Measurements from ENCODE around the gene MRPL39.
A peak's percentile ranks its signal among the peaks of the same experiment; 100 is the strongest.

MRPL39 gene

DNA sequence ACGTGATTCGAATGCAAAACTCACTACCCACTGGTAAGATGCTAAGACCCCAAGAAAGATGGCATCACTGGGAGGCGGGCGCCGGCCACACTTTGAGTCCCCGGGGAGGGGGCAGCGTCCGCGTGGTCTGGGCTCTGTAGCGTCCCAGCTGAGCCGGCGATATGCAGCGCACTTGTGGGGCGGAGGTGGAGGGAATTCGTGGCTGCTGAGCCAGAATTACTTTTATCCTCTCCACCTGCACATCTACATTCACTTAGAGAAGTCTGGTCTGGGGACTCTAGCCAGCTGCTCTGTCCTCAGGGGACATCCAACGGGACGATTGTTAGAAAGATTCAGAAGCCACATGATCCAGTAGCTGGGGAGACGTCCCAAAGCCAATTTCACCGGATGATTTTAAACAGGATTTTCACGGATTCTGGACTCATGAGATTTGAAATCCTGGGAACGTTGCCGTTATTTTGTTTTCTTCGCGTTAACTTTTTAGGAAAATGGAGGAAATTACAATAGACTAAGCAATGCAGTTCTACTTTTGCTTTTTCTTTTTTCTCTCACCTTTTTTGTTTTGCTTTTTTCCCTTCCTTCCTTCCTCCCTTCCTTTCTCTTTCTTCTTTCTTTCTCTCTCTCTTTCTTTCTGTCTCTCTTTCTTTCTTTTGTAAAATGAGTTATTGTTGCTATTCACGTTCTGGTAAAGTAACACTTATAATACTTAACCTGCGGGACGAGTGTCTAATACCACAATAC is 33.1 kb upstream of the MRPL39 start:
- TF ChIP-seq, protein P1, sequence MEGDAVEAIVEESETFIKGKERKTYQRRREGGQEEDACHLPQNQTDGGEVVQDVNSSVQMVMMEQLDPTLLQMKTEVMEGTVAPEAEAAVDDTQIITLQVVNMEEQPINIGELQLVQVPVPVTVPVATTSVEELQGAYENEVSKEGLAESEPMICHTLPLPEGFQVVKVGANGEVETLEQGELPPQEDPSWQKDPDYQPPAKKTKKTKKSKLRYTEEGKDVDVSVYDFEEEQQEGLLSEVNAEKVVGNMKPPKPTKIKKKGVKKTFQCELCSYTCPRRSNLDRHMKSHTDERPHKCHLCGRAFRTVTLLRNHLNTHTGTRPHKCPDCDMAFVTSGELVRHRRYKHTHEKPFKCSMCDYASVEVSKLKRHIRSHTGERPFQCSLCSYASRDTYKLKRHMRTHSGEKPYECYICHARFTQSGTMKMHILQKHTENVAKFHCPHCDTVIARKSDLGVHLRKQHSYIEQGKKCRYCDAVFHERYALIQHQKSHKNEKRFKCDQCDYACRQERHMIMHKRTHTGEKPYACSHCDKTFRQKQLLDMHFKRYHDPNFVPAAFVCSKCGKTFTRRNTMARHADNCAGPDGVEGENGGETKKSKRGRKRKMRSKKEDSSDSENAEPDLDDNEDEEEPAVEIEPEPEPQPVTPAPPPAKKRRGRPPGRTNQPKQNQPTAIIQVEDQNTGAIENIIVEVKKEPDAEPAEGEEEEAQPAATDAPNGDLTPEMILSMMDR (IDR thresholded peaks at IDR 0.05; ENCODE audit: insufficient read depth, missing control alignments), result no peak
- FAIRE-seq (no peak), DNase-seq (ENCODE audit: insufficient read length, low spot score) (no peak)

DNA sequence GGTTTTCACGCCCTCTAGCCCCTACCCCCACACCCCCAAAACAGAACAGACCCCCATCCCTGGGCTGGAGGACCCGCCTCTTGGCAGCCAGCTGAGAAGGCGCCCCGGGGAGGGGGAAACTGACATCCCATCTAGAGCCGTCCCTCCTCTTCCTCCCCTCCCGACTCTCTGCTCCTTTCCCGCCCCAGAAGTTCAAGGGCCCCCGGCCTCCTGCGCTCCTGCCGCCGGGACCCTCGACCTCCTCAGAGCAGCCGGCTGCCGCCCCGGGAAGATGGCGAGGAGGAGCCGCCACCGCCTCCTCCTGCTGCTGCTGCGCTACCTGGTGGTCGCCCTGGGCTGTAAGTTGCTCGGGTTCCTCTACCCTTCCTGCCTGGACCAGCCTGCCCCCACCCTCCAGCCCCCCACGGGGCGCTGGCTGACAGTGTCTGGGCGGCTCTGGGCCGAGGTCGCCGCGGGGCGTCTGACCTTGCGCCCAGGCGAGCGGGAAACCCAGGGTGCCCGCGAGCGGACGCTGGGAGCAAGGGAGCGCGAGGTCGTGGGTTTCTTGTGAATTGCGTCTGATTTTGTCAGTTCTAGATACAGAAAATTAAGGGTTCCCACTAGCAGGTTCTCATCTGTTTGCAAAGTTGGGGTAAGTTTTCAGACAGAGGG is 32.4 kb upstream of the MRPL39 start:
- TF ChIP-seq, protein P1 (IDR thresholded peaks at IDR 0.05; ENCODE audit: insufficient read depth, missing control alignments), result peak; percentile 16
- FAIRE-seq (no peak), DNase-seq (ENCODE audit: insufficient read length, low spot score) (peak; percentile 36)

DNA sequence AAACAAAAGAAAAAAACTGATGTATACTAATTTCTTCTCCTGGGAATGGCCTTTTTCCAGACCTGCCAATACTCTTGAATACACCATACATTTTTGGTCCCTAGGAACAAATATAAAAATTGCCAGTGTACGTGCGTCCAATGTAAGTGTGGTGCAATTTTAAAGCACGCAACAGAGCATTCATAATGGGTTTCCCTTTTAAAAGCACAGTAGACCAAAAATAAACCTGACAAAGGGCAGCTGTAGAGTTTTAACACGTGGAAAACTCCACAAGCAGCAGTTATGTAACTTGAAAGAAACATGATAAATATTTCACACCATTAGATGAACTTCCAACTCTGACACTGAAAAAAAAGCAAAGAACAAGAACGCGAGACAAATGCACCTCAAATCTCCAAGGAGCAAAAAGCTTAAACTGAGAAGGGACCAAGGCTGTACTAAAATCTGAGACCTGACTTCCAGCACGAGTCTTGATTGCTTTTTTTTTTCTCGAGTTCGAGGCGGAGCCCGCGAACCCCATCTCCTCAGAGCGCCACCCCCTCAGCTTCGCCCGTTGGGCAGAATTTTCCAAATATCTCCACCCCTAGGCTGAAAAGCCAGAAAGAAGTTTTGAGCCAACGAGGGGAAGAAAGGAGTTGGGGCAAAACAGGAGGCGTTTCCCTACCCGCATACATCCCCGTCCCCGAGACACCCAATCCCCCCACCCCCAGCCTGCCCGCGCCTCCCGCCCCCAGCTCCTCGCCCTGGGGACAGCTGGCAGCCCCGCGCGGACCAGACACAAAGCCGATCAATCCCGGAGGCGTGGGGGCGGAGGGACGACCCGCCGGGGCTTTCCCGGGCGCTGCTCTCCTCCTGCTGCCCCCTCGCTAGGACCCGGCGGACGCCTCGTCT is 31.6 kb upstream of the MRPL39 start, which contains the start of gene JAM2:
JAM2 (plus strand) TSS at position 599 of the 891 bp plus-strand sequence. CDS start 564 bp downstream, outside the sequence.
- TF ChIP-seq, protein P1 (IDR thresholded peaks at IDR 0.05; ENCODE audit: insufficient read depth, missing control alignments), result no peak
- peak; percentile 60 for DNase-seq (ENCODE audit: insufficient read length, low spot score)

DNA sequence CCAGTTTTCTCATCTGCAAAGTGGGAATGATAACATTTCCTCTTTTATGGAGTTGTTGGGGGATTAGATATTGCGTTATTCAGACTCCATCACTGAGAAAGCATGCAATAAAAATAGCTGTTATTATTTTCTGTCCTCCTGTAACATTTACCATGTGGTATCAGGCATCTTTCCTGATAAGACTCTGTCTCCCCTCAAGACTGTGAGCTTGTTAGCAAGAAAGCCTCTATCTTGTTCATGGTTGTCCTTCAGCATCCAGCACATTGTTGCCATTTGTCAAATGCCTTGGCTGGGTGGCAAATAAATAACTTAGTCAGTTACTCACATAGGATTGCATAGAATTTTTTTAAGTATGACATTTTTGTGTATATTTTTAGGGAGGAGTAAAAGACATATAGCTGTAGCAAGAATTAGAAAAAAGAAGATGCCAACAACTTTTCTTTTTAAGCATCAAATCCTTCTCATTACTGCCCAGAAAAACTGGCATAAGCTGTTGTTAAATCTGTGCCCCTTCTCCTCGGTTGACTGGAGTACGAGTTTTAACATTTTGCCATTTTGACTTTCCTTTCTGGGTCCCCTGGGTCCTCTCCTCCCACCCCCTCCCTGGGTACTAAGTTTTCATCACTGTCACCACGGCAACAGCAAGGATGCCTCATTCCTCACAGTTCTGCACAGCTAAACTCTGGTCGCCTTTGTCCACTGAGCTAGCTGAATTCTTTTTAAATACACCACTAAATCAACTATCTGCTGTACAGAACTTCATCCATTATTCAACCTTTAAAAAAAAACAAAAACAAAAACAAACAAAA is 30.8 kb upstream of the MRPL39 start:
- no peak for FAIRE-seq
- TF ChIP-seq, protein P1 (IDR thresholded peaks at IDR 0.05; ENCODE audit: insufficient read depth, missing control alignments), result no peak
- DNase-seq (ENCODE audit: insufficient read length, low spot score), result no peak

More for the DNA sequence above, 31.6 kb upstream of the MRPL39 start, which contains the start of gene JAM2:
- no peak for FAIRE-seq

DNA sequence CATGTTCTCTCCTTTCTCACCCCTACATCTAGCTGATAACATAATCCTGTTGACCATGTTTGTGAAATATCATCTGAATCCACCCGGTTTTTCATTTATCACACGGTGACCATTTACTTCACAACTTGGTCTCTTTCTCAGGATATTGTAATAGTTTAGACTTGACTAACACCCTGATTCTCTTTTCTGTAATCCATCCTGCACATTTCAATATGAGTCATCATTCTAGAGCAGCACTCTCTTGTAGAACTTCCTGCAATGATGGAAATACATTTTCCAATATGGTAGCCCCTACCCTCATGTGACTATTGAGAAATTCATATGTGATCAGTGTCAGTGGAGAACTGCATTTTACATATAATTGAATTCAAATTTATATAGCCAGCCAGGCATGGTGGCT is 29.4 kb upstream of the MRPL39 start:
- TF ChIP-seq, protein P1 (IDR thresholded peaks at IDR 0.05; ENCODE audit: insufficient read depth, missing control alignments), result no peak
- no peak for FAIRE-seq
- no peak for DNase-seq (ENCODE audit: insufficient read length, low spot score)

DNA sequence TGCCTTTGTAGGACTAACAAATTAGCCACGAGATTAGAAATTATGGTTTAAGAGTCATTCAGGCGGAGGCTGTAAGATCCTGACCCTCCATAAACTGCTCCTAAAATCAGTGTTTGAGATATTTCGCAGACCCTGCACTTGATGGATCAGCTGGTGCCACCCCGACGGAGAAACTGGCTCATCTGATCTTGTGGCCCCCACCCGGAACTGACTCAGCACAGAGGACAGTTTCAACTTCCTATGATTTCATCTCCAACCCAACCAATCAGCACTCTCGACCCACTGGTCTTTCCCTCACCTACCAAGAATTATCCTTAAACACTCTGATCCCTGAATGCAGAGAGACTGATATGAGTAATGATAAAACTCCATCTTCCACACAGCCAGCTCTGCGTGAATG is 28.0 kb upstream of the MRPL39 start:
- DNase-seq (ENCODE audit: insufficient read length, low spot score) (no peak), FAIRE-seq (no peak)

More for the DNA sequence above, 28.0 kb upstream of the MRPL39 start:
- TF ChIP-seq, protein P1 (IDR thresholded peaks at IDR 0.05; ENCODE audit: insufficient read depth, missing control alignments), result no peak
